NCI-H446 (cell line): ENCODE data around the gene KLF16.
"Not testable (repeated sequence)": the region's sequence is repeated elsewhere in the genome, so short reads cannot be mapped to it uniquely, and the experiment has no call there.

ENCODE experiments used
- DNase-seq, 2 experiments: peaks; one replicate each; lab custom pipeline; 2025; lab: John Stamatoyannopoulos, UW

The KLF16 gene

DNA sequence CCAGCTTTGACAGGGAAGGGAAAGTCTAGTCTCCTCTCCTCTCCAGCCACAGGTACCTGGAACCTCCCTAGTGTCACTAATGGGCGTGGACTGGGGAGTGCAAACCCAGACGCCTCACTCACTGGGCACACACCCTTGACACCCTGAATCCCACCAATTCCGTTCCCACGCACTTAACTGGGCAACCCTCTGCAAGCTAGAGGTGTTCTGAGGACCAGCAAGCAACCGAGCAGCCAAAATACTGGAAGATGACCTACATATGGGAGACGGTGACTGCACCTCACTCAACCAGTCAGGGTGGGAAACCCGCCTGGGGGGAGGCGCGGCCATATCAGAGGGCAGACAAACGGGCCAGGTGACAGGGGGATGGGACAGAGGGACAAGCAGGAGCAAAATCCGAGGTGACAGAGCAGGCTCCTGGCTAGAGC is 20.9 kb upstream of the KLF16 start:
- DNase-seq, result no peak

DNA sequence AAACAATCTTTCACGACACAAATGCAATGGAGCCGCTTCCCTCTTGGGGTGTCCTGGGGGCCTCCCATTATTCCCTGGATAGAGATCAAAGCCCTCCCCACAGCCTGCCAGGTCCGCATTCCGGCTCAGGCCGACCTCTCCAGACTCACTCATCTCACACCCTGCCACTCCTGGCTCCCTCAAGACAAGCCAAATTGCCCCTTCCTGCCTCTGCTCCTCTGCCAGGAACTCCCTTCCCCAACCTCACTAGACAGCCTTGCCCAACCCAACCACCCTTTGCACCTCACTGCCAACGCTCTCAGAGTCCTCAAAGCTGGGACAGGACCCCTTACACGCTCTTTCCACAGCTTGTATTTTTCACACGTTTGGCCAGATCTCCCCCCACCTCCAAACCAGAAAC is 20.4 kb upstream of the KLF16 start:
- no peak for DNase-seq

DNA sequence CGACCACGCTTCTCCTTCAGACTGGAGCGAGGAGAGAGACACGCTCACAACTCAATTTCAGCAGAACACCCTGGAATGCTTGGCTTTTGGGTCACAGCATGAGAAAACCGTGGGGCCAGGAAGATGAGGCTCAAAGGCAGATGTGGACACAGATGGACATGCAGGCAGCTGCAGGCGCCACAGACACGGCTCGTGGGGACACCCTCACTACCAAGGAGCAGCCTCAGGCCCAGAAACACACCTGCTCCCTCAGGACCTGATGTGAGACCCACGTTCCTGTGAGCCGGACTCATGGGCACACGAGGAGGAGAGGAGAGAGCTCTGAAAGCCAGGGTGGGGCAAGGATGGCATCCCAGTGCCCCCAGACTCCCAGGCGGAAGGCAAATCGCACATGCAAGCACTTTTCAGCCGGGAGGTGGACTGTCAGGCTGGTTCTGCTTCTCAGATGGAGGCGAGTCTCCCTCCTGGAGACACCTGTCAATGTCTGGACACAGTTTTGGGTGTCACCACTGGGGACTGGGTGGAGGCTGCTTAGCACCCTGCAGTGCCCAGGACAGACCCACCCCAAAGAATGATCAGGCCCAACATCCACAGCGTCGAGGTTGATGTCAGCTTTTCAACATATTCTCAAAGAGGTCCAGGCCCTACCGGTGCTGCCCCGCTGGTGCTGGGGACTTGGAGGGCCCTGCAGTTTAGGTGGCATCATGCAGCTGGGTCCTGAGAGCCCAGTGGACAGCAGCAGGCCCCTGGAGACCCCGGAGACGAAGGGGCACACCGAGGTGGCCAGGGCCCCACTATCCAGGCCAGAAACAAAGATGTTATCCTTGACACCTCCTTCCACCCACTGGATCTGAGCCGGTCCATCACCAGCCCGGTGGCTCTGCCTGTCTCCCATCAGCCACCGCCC is 19.7 kb upstream of the KLF16 start:
- DNase-seq, result no peak

DNA sequence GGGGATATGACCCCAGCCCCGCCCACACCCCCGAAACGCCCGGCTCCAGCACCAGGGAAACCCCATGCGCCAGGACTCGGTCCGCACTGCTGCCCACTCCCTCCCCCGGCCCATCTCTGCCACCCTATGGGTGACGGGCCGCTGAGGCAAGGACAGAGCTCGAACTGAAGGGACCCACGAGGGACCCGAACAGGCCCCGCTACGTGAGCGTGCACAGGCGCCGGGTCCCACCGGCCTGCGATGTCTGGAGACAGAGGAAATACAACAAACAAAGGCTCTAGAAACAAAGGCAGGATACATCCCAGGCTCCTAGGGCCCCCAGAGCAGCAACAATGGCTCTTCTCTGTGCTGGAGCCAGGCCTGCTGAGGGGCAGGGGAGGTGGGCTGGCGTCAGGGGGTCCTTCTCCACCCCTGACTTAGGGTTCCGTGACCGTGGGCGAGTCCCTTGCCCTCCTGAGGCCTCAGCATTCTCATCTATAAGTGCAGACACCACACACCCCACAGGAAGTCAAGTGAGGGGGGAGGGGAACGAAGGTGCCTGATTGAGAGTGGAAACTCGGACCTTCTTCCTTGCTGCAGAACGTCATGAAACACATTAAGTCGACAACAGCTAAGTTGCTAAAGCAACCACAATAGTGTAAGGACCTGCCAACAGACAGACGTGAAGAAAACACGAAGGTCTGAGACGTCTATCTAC is 18.9 kb upstream of the KLF16 start:
- DNase-seq, result no peak

DNA sequence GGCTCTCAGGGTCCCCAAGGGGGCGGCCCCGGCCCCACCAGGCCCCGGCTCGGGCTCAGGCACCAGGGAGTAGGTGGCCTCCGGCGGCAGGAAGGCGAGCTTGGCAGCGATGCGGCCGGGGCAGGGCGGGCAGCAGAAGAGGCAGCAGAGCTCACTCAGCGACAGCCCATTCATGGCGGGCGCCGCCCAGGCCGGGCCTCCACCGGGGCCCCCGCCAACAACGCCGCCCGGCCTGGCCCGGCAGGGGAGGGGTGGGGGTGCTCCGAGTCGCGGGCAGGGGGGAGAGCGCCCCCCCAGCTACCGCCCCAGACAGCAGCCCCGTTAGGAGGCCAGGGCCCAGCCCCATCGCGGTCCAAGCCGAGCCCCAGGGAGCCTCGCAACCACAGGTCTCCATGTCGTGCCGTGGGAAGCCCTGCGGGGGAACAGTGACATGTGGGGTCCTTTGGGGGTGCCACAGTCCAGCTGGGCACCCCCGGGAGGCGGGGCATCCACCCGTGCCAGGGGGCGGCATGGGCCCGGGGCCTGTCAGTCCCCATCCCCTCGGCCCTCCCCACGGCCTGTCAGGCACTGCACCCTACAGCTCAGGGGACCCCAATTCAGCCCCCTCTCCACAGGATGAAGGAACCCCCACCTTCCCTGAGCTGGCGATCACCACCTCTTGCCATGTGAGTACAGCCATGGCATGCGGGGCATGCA is 18.2 kb upstream of the KLF16 start:
- not testable (repeated sequence) for DNase-seq

DNA sequence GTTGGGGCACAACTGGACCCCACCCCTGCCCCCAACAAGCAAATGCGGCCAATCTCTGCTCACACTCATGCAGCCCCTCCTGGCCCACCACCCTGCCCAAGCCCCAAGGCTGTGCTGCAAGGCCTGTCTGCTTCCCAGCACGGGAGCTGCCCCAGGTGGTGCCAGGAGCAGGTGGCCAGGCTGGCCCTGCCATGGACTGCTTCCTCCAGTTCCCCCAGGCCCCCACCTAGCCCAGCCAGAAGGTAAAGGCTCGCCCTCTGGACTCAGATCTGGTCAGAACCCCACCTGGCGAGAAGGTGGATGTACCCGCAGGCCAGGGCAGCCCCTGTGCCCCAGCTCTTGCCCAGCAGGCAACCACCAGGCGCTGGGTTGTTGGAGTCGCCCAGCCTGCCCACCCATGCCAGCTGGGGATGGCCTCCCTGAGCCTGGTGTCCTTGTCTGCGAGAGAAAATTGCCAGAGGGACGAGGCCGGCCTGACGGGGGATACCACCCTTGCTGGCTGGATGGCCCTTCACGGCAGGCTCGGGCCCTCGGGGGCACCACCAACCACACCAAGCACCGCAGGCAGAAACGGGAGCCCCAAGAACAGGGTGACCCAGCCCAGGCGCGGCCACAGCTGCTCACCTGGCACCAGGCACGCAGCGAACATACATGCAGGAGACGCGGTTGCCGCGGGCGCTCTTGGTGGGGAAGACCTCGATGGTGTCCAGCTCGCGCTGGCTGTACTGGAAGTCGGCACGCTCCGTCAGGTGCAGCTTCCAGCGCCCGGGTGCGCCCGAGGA is 17.4 kb upstream of the KLF16 start:
- DNase-seq, result no peak

DNA sequence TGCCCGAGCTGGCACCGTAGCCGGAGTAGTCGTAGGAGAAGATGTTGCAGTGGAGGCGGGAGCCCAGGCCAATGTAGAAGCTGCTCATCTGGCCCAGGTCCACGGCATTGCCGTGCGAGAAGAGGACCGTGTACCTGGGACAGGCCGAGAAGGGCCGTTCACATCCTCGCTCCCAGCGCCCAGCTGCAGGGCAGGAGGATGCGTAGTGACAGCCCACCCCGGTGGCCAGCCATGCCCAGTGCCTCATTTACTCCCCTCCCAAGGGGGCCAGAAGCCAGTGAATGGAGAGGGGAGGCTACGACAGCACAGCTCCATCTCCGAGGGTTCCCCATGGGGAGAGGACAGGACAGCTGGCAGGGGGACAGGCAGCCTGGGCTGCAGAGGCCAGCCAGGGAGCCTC is 16.6 kb upstream of the KLF16 start:
- not testable (repeated sequence) for DNase-seq

DNA sequence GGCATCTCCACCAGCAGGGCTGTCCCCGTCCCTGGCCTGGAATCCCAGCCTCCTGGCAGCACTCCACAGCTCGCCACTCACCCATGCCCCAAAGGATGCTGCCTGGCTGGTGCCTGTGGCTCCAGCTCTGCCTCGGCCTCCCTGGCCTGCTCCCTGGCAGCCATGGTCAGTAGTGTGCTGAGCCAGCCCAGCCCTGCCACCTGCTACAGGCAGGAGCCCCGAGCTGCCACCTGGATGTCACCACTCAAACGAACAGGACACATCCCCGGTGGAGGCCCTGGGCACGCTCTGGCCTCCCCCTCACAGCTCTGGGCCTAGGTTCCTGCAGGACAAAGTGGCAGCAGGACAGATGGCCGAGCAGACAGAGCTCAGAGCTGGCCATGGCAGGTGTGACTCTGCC is 15.2 kb upstream of the KLF16 start:
- not testable (repeated sequence) for DNase-seq

DNA sequence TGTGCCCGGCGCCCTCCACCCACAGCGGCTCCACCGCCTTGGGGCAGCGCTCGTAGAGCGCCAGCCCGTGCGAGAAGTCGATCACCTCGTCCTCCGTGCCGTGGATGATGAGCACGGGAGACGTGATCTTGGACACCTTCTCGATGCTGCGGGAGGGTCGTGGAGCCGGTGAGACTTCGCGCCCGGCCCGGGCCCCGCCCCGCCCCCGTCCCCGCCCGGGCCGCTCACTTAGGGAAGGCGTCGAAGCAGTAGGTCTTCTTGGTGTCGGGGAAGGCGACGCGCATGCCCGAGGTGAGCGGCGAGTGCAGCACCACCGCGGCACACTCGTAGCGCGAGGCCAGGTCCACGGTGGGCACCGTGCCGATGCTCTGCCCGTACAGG is 13.9 kb upstream of the KLF16 start:
- DNase-seq, result not testable (repeated sequence)

DNA sequence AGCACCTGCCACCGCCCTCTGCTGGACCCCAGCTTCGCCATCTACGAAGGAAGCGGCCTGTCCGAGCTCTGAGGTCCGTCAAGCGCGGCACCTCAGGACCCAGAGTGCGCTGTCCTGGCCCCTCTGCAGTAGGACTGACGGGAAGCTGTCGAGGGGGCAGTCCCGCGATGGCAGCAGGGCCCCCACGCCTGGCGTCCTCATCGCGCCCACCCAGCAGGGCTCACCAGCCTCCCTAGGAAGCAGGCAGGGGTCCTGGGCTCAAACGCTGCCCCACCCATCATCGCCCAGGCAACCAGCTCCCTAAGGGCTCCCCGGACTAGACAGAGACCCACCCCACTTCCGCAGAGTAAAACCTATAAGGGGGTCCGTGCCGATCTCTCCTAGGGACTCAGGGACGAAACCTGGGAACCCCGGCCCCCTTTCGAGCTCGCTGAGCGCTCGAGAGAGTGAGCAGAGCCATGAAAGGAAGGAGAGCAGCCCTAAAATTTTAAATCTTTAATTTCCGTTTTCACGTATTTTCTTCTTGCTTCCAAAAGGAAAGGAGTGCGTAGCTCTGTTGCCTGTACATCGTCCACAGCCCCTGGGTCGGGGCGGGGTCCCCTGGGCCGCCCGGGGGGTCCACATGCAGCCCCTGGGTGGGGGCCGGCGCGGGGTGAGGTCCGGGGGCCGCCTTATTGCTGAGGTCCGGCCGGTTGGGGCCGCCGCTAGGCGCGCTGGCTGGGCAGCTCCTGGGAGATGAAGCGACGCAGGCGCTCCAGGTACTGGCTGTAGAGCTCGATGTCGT is 13.3 kb upstream of the KLF16 start:
- not testable (repeated sequence) for DNase-seq

DNA sequence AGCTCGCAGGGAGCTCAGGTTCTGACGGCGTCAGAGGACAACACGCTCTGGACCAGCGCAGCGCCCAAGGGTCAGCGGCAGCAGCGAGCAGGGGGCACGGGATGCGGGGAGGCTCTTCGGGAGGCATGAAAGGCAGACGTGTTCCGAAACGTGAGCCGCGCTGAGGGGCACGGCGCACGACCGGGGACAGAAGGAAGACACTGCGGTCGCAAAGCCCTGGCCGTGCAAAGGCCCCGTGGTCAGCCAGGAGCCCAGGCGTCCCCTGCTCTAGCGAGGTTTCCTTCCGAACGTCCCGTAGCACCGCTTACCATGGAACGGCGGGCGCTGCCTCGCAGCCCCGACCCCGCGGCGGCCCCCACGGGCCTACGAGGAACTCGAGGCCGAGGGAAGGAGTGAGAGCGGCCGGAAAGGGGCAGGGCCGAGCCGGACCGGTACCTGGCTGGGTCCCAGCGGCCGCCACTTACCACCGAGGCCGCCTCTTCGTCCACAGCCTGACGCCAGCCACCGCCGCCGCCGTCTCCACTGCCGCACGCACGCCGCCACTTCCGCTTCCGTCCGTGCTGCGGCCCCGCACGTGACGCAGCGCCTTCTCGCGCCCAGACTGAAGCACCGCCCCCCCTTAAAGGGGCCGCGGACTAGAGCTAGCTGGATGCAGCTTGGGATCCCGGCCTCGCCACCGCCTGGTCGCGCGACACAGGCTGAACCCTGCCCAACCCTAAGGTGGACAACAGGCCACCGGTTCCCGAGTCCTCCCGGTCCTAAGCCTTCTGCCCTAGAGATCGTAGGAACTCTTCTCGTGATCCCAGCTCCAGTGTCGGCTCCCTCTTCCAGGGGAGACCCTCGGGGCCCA is 12.5 kb upstream of the KLF16 start:
- DNase-seq, result peak; percentile 63 to 94

DNA sequence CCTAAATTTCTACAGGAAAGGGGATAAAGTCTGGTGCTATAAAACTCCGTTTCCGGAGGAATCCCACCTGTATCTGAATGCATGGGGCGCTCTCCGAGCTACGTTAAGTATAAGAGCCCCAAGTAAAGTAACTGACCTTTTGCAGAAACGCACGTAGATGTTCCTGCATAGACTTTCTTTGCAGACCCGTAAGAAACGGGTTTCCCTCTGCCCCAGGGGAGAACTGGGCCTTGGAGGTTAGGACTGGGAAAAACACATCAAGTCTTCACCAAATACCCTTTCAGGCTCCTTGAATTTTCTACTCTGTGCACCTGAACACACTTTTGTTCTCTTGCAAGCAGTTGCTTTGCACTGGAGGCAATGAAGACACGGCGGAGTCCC is 11.9 kb upstream of the KLF16 start:
- not testable (repeated sequence) for DNase-seq

DNA sequence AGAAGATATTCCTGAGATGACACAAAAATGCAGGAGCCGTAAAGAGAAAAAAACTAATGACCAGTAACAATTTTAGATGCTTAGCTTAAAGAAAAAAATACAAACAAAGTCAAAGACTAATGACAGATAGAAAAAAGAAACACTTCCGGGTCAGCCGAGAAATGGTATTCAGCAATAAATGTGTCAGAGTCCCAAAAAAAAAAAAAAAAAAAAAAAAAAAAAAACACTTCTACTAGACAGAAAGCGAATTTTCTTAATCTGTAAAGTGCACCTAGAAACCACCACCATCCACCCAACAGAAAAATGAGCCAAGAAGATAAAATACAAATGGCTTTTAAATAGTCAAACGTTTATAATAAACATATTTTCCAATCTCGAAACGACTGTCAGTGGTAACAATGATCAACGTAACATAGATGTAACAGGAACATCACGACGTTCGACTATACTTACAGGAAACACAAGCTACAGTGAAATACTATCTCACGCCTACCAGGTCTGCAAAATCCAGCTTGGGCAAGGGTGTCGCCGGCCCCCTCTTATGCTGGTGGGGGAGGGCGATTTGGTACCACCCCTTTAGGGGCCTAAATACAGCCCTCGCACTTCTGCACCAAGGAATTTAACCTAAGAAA is 11.3 kb upstream of the KLF16 start:
- peak in 1 of 2 experiments; percentile 34 for DNase-seq

DNA sequence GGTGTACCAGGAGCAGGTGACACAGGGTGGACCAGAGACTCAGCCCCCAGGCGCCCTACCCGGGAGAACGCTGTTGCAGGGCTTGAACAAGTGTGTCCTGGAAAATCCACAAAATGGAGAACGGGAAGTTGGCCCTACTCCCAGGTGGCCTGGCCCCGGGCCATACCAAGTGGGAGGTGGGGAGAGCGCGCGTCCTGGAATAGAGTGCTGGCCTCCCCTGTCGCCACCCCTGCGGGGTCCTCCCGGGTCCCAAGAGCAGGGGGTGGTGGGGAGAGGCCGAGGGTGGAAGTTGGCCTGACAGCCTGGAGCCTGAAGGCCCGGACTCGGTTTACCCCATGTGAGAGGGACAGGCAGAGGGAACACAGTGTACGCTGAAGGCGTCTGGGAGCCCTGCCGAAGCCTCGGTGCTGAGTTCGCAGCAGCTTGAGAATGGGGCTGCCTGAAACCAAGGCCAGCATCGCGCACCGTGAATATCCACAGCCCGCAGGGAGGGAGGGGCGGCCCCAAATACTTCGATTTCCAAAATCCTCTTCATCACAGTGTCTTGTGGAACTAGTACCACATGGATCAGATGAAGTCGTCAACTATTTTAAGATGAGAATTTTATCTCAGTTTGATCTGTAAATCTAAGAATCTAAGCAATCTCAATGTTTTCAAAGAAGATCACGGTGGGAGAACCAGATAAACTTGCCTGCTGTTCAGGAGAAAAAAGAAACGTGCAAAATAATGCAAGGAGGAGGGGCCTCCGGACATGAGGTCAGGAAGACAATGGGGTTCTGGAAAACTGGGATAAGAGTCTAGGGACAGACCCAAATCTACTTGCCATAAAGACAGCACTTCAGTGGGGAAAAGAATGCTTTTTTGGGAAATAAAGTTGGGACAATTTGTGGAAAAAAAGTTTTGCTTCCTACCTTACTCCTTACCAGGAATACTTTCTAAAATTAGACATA is 10.4 kb upstream of the KLF16 start:
- DNase-seq, result peak; percentile 31 to 70

DNA sequence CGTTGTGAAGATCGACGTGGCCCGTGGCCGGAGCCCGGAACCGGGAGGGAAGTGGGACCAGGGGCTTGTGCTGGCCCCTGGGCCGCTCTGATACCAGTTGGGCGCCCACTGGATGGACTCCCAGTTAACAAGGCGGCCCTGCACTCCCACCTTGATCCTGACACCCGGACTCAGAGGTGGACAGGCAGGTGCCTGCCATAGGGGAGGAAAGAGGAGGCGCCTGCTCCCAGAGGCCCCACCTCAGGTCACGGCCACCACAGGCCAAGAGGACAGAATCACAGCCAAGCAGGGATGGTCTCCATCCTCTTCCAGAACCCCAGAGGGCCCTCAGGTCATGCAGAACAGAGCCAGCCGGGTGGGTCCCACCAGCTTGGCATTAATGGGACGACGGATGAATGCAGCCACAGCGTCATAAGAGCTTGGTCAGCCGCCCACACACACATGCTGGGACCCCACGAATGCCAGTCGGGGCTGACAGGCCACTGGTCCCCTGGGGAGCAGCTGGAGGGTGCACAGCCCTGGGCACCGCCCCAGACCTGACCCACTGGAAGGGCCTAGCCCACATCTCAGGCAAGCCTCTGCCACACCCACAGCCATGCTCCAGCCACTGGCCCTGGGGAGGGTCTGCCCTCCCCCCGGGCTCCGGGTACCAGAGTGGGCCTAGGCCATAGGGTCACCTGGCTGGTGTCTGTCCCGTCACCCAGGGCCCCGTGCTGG is 9.6 kb upstream of the KLF16 start:
- DNase-seq, result no peak

DNA sequence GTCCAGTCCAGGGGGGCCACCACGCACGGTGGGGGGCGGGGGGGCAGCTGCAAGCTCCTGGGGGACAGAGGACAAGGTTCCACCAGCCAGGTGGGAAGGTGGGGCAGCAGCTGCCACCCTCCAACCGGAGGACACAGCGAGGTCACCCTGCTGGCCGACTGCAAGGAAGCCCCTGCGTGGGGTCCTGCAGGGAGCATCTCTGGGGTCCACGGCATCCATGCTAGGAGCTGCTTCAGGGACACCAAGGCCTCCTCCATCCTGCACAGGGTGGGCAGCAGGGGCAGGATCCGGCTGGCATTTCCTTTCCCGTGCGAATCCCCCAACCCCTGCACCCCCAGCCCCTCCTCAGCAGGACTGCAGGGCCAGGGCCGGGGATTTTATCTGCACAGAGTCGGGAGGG is 8.3 kb upstream of the KLF16 start:
- no peak for DNase-seq

DNA sequence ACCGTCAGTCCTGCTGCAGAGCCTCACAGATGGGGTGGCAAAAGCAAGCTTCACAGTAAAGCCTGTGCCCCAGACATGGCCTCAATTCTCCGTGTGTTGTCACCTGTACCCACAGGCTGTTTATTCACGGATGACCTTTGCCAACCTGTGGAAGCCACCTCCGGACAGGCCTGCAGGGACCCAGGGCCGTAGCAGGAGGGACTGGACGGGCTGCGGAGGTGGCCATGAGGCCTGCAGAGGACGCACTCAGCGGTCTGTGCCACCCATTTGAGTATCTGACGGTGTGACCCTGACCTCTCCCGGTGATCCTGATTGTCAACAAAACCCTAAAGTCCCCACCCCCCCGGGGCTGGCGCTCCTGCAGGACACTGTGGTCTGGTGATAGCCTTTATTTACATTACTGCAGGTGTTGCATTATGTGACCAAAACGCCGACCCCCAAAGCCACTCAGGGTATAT is 7.8 kb upstream of the KLF16 start:
- no peak for DNase-seq

DNA sequence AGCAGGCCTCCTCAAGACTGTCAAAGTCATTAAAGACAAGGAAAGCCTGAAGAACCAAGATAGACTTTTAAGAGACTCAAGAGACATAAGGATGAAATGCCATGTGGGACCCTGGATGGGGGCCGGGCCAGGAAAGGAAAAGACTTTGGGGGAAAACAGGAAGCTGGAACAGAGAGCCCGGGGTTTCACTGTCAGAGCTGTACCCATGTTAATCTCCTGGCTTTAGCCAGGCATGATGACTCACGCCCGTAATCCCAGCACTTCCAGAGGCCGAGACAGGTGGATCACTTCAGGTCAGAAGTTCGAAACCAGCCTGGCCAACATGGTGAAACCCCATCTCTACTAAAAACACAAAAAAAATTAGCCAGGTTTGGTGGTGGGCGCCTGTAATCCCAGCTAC is 5.6 kb upstream of the KLF16 start:
- DNase-seq, result no peak
